IPS-11a (cell line): ENCODE measurements around the gene HPCA.

ENCODE experiments used
- H3K4me3 ChIP-seq: one replicate; pipeline ENCODE4 v1.5.1; 2013; ENCODE audit warnings: low read depth, low read length, control low read depth

Gene HPCA

DNA sequence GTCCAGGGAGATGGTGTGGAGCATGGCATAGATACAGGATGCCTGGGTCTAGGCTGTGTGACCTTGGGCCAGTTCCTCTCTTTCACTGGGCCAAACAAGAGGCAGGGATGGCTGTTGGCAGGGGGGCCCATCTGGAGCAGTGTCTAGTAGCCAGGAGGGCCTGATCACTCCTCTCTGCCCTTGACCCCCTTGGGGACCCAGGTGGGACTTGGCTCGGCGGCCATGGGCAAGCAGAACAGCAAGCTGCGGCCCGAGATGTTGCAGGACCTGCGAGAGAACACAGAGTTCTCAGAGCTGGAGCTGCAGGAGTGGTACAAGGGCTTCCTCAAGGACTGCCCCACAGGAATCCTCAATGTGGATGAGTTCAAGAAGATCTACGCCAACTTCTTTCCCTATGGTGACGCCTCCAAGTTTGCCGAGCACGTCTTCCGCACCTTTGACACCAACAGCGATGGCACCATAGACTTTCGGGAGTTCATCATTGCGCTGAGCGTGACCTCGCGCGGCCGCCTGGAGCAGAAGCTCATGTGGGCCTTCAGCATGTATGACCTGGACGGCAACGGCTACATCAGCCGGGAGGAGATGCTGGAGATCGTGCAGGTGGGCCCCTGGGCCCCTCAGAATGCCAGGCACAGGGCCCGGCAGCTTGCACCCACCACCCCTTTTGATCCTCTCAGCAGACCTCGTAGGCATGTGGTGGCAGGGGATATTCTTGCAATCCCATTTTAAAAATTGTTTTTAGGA lies 2.6 kb downstream of the HPCA start:
- H3K4me3 ChIP-seq = no peak overlapping the region

DNA sequence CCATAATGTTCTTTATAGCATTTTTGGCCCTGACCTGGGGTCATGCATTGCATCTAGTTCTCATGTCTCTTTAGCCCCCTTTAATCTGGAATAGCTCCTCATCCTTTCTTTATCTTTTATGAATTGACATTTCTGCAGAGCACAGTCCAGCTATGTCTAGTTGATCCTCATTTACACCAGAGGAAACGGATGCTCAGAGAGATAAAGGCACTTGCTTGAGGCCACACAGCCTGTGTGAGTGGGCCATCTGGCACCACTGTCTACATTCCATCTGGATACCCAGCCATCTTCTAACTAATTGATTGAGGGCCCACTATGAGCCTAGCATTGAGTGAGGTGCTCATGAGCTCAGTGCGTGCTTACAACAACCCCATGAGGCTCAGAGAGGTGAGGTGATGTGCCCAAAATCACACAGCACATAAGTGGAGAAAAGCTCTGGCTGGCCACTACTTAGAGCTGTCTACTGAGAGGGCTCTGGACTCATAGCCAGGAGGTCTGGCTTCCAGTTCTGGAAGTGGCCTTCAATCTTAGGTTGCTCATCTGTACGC lies 3.5 kb downstream of the HPCA start:
- H3K4me3 ChIP-seq = no peak overlapping the region

DNA sequence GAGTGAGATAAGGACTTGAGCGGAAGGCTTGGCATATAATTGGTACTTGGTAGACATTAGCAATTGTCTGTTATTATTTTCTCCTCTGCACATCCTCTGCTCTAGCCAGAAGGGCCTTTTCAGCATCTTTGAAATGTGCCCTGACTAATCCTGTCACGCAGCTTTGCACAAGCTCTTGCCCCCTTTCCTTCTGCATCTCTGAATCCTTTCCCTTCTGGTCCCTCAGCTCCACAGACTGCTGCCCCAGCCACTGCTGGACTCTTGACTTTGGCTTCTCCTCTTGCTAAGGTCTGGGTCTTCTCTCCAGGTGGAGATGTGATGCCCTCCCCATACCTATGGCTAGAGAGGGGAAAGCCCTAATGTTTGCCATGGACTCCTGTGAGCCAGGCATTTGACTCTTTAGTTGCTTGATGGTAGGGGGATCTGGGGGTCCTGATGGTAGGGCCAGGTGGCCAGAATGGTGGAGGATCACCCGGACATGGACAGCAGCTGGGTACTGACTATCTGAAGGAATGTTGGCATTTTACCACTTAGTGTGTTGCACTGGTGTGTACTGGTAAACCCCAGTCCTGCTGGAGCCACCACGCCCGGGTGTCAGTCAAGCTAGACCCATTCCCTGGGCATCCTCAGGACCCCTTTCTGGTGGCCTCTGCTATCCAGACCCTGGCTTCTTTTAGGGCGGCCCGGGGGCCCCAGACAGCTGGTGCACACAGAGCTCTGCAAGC lies 4.4 kb downstream of the HPCA start:
- no peak overlapping the region for H3K4me3 ChIP-seq

DNA sequence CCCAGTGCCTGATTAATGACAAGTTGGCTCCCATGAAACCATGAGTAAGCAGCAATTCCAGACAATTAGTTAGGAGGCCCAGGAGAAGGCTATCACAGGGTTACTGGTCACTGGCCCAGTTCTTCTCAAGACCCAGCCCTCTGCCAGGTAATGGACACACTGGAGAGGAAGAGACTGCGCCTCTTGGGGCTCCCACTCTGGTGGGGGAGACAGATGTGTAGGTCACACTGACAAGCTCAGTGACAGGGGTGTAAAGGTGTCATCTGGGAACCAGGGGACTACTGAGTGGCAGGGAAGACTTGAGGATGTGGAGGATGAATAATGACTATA lies 4.9 kb downstream of the HPCA start:
- H3K4me3 ChIP-seq = no peak overlapping the region

DNA sequence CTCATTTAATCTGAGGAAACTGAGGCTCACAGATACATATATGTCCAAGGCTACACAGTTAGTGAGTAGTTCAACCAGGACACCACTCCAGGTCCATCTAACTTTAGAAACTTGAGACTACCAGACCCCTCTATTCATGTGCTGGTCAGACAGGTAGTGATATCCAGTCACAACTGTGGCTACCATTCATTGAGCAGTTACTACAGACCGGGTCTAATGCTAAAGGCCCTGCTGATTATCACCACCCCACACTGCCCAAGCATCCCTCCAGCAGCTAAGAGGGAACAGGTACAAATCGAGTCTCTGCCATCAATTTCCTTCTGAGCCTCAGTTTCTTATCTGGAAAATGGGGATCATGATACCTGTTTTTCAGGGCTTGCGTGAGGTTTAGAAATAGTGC lies 5.3 kb downstream of the HPCA start:
- no peak overlapping the region for H3K4me3 ChIP-seq

DNA sequence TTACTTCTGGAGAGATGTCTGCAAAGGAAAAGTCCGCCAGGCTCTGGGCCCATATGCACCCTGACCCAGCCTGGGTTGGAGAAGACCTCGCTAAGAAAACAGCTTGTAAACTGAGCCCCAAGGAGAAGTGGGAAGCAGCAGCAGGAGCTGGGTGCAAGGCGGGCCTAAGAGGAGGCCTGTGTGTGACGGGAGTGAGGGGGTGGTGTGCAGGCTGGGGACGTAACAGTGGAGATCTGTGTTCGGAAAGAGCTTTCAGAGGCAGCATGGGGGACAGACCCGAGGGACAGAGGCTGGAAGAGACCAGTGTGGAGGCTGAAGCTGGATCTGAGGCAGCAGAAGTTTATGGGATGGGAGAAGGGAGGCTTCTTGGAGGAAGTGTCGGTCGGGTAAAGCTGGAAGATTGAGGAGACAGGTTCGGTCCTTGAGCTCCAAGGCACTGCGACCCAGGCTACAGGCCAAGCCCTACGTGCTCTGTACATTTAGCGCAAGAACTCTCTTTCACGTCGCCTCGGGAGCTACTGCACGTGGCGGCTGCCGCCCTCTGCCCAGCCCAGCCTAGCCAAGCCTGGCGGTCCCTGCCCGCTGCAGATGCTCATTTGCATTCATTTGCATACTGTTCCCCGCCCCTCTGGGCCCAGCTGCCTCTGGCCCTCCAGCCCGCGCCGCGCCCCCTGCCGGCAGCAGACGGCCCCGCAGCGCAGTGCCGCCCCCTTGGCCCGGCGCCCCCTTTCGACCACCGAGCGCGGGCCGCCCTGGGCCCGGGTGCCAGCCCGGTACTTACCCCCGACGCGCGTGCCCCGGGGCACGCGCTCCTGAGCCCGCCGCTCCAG lies 6.3 kb downstream of the HPCA start:
- peak overlapping the region; percentile 56 for H3K4me3 ChIP-seq

- H3K4me3 ChIP-seq = peak overlapping the region; percentile 56
Observed at GRCh38 chr1:32893198-32894018, 7.1 kb downstream of the HPCA start.

GRCh38 chr1:32894019-32894600 lies 7.8 kb downstream of the HPCA start:
- peak overlapping the region; percentile 41 for H3K4me3 ChIP-seq

GRCh38 chr1:32894681-32895080 lies 8.4 kb downstream of the HPCA start:
- H3K4me3 ChIP-seq = no peak overlapping the region

- no peak overlapping the region for H3K4me3 ChIP-seq
Observed at GRCh38 chr1:32895325-32896215, 9.3 kb downstream of the HPCA start.

DNA sequence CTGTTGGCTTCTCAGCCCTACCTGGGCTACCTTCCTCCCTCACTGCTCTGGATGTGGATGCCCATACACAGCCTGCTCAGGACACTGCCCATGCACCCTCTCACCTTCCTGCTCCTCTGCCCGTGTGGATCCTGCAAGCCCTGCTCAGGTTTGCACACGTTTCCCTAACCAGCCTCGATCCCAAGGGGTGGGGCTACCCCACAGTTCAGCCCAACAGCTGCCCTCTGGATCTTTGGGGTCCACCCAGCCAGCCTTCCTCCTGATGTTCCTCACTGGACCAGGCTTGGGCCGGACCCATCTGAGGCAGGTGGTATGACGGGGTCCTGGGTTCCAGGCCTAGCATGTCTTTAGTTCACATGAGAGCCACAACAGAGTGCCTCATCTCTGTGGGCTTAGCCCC lies 10.2 kb downstream of the HPCA start:
- no peak overlapping the region for H3K4me3 ChIP-seq

GRCh38 chr1:32897082-32898049 lies 11.1 kb downstream of the HPCA start:
- H3K4me3 ChIP-seq = no peak overlapping the region

- no peak overlapping the region for H3K4me3 ChIP-seq
Observed at GRCh38 chr1:32898056-32898455, 11.8 kb downstream of the HPCA start.

- H3K4me3 ChIP-seq = no peak overlapping the region
Observed at GRCh38 chr1:32898958-32899357, 12.7 kb downstream of the HPCA start.

DNA sequence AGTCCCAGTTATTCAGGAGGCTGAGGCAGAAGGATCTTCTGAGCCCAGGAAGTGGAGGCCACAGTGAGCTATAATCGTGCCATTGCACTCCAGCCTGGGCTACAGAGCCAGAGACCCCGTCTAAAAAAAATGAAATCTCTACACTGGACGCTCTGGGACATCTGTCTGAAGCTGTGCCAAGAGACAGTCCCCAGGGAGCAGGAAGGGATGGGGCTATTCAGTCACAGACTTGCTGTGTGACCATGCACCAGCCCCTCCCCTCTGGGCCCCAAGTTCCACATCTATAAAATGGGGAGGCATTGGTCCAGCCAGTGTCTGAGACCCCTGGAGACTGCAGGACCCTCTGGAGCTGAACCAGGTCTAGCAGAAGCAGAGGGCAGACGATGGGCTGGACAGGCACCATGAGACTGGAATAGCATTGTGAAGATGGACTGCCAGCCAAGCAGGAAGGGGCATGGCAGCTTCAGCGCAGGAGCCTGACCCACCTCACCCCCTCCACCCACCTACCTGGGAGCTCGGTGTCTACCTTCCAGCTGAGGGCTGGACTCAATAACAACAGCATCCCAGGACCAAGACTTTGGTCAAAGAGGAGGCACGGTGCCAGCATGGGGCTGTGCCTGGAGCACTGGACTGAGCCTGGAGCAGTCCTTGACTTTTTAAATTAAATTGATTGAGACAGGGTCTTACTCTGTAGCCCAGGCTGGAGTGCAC lies 13.4 kb downstream of the HPCA start:
- no peak overlapping the region for H3K4me3 ChIP-seq

- peak overlapping the region; percentile 39 for H3K4me3 ChIP-seq
Observed at GRCh38 chr1:32900371-32900955, 14.2 kb downstream of the HPCA start.
